ENCODE measurements around the gene TAMM41. TPM values are rescaled to one million over a fixed set of nuclear protein-coding genes. Genes with fewer than 3 reads are reported as not detected.

The TAMM41 gene
- total and polyA plus RNA-seq, 9 of the 15 experiments (the other 6 are each of a cell fraction or from before 2014, with no cell fraction given) = 8.6 to 74.6 (median 29.3) TPM

DNA sequence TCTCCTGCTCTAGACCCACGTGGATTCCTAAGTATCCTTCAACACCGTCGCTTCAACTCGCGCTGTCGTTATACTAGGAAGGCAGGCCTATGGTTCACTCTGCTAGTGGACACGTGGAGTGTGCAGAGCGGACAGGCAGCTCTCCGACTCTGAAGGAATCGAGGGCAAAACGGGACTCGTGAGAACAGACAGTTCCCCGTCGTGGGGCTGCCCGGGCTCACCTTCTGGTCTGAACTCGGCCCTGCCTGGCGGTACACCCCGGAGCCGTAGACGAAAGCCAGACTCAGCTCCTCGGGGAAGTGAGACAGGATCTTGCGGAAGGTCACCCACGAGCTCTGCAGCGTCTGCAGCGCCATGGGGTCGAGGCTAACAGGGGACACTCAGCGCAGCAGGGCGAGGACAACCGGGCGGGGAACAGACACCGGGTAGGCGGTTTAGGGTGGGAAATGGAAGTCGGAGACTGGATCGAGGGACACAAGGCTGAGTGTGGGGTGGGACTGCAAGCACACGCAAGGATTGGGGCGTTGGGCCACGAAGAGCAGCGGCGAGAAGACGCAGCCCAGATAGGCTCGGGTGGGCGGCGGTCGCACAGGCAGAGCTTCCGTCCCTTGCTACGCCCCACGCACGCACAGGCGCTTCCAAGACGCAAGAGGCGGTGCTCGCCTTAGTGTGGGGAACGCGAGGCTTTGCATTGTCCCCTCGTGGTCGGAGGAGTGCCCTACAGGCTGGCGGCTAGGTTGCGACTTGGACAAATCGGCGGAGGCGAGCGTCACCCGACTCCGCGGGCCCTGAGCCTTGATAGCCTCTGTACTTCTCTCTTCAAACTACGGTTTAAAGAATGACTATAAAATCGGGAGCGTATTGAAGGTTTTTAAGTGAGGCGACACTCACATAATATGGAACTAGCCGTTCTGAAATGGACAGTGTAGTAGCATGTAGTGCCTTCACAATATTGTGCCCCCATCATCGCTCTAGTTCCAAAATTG, at the start of gene TAMM41 (continued):
- TF ChIP-seq, protein P1, sequence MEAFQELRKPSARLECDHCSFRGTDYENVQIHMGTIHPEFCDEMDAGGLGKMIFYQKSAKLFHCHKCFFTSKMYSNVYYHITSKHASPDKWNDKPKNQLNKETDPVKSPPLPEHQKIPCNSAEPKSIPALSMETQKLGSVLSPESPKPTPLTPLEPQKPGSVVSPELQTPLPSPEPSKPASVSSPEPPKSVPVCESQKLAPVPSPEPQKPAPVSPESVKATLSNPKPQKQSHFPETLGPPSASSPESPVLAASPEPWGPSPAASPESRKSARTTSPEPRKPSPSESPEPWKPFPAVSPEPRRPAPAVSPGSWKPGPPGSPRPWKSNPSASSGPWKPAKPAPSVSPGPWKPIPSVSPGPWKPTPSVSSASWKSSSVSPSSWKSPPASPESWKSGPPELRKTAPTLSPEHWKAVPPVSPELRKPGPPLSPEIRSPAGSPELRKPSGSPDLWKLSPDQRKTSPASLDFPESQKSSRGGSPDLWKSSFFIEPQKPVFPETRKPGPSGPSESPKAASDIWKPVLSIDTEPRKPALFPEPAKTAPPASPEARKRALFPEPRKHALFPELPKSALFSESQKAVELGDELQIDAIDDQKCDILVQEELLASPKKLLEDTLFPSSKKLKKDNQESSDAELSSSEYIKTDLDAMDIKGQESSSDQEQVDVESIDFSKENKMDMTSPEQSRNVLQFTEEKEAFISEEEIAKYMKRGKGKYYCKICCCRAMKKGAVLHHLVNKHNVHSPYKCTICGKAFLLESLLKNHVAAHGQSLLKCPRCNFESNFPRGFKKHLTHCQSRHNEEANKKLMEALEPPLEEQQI (IDR thresholded peaks at IDR 0.05) = peak; percentile 75
- TF ChIP-seq HBP1 (CRISPR knock-in tag; IDR thresholded peaks at IDR 0.05) (peak; percentile 29; the same call in 1 of the 2 replicates), ATF7 (IDR thresholded peaks at IDR 0.05) (peak; percentile 81), JUN (IDR thresholded peaks at IDR 0.05; ENCODE audit: borderline replicate concordance, low read depth, low read length) (peak; percentile 72; the same call in 1 of the 2 replicates), JUN (CRISPR knock-in tag; IDR thresholded peaks at IDR 0.05; ENCODE audit: borderline replicate concordance) (no peak), DDX20 (tag; IDR thresholded peaks at IDR 0.05; ENCODE audit: low read depth) (no peak), IFI16 (CRISPR knock-in tag; IDR thresholded peaks at IDR 0.05) (no peak), TCF7 (IDR thresholded peaks at IDR 0.05; ENCODE audit: borderline replicate concordance) (no peak), MECOM (CRISPR knock-in tag; IDR thresholded peaks at IDR 0.05) (no peak), KDM4B (IDR thresholded peaks at IDR 0.05; ENCODE audit: borderline replicate concordance in 2 of 2, low read depth in 1 of 2) (peak in 1 of 2 experiments; percentile 83; a peak in 1 of 4 replicates), MTA1 (IDR thresholded peaks at IDR 0.05; ENCODE audit: borderline replicate concordance) (0 out of 2 replicates have a peak, but pooled peaks have one; percentile 66), ETS2 (tag; IDR thresholded peaks at IDR 0.05; ENCODE audit: borderline replicate concordance, poor library complexity, severe bottlenecking) (no peak), DMBX1 (CRISPR knock-in tag; IDR thresholded peaks at IDR 0.05; ENCODE audit: borderline replicate concordance) (no peak)
- TF ChIP-seq, protein P2, sequence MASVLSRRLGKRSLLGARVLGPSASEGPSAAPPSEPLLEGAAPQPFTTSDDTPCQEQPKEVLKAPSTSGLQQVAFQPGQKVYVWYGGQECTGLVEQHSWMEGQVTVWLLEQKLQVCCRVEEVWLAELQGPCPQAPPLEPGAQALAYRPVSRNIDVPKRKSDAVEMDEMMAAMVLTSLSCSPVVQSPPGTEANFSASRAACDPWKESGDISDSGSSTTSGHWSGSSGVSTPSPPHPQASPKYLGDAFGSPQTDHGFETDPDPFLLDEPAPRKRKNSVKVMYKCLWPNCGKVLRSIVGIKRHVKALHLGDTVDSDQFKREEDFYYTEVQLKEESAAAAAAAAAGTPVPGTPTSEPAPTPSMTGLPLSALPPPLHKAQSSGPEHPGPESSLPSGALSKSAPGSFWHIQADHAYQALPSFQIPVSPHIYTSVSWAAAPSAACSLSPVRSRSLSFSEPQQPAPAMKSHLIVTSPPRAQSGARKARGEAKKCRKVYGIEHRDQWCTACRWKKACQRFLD (CRISPR knock-in tag; IDR thresholded peaks at IDR 0.05) = 0 out of 2 replicates have a peak, but pooled peaks have one; percentile 11
- TF ChIP-seq, protein P3, sequence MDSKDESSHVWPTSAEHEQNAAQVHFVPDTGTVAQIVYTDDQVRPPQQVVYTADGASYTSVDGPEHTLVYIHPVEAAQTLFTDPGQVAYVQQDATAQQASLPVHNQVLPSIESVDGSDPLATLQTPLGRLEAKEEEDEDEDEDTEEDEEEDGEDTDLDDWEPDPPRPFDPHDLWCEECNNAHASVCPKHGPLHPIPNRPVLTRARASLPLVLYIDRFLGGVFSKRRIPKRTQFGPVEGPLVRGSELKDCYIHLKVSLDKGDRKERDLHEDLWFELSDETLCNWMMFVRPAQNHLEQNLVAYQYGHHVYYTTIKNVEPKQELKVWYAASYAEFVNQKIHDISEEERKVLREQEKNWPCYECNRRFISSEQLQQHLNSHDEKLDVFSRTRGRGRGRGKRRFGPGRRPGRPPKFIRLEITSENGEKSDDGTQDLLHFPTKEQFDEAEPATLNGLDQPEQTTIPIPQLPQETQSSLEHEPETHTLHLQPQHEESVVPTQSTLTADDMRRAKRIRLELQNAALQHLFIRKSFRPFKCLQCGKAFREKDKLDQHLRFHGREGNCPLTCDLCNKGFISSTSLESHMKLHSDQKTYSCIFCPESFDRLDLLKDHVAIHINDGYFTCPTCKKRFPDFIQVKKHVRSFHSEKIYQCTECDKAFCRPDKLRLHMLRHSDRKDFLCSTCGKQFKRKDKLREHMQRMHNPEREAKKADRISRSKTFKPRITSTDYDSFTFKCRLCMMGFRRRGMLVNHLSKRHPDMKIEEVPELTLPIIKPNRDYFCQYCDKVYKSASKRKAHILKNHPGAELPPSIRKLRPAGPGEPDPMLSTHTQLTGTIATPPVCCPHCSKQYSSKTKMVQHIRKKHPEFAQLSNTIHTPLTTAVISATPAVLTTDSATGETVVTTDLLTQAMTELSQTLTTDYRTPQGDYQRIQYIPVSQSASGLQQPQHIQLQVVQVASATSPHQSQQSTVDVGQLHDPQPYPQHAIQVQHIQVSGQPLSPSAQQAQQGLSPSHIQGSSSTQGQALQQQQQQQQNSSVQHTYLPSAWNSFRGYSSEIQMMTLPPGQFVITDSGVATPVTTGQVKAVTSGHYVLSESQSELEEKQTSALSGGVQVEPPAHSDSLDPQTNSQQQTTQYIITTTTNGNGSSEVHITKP (IDR thresholded peaks at IDR 0.05; ENCODE audit: partially characterized antibody) = peak; percentile 61

Measured in K562 (cell line).